K562 (cell line): ENCODE results near the gene RMC1. TPM values are rescaled to one million over a fixed set of nuclear protein-coding genes. Genes with fewer than 3 reads are reported as not detected.

Experiments used
- ATAC-seq: fragments of 200-7000 bp; cut with Tn5 transposase; 3 replicates; pipeline ENCODE4 v1.9.1; 2020; ENCODE audit warnings: moderate library complexity
- BruUV-seq: library from RNA; stranded (reverse); fragments of 400-500 nt; replicated peaks from 2 replicates; lab custom pipeline; 2021; lab: Mats Ljungman, UMichigan
- CTCF ChIA-PET: fragments of 300-600 bp; formaldehyde crosslinking; extraction: SDS; loops from one replicate; lab custom pipeline; 2021; ENCODE audit warnings: low intra/inter-chr PET ratio; lab: Yijun Ruan, JAX
- POLR2A ChIA-PET: fragments of 300-600, 350-650 bp; sonication (Branson Sonifier 250); formaldehyde crosslinking; extraction: SDS; loops from one replicate; lab custom pipeline; 2021; ENCODE audit warnings: antibody characterized with exemption, inconsistent platforms; lab: Yijun Ruan, JAX
- DNase-seq, 4 experiments: peaks; one replicate each; pipeline versions ENCODE4 v3.0.0 to v3.0.0-alpha.2; 2011 to 2018; ENCODE audit warnings: low spot score in 3 of 4, mixed read lengths in 3 of 4; ENCODE audit errors: extremely low read depth in 1 of 4
- FAIRE-seq: peaks from 2 replicates; lab custom pipeline; 2011; peaks lifted over from hg19 to GRCh38; lab: Jason Lieb, UNC
- H2AFZ ChIP-seq: 2 replicates; pipeline ENCODE4 v1.6.0; 2011; ENCODE audit warnings: low read depth, low read length, control low read depth, inconsistent platforms
- H3K27ac ChIP-seq: fragments of 200-600 bp; 3 replicates; pipeline ENCODE4 v1.8.0; 2011; ENCODE audit warnings: low read depth, mild to moderate bottlenecking, control low read depth, inconsistent platforms, low read length, moderate library complexity, mixed read lengths; ENCODE audit errors: extremely low read depth
- H3K27me3 ChIP-seq, 2 experiments: fragments of 300-600 bp in 1 of 2; 2 replicates in 1 of 2; 3 replicates in 1 of 2; pipeline versions ENCODE4 v1.6.0 to v1.8.0; 2011; ENCODE audit warnings: inconsistent platforms in 2 of 2, low read length in 2 of 2, mild to moderate bottlenecking in 1 of 2, mixed read lengths in 1 of 2, moderate library complexity in 1 of 2; ENCODE audit not compliant: control insufficient read depth in 2 of 2, insufficient read depth in 2 of 2
- H3K36me3 ChIP-seq: fragments of 300-600 bp; 3 replicates; pipeline ENCODE4 v1.8.0; 2011; ENCODE audit warnings: mild to moderate bottlenecking, low read length, inconsistent platforms; ENCODE audit not compliant: control insufficient read depth, insufficient read depth
- H3K4me1 ChIP-seq, 2 experiments: fragments of 200-600 bp in 1 of 2; replicated peaks in 1 of 2; 2 replicates in 1 of 2; 3 replicates in 1 of 2; pipeline versions ENCODE4 v1.5.1 to v1.8.0; 2011; ENCODE audit warnings: inconsistent platforms in 2 of 2, low read length in 2 of 2, mild to moderate bottlenecking in 1 of 2, mixed read lengths in 1 of 2, moderate library complexity in 1 of 2; ENCODE audit not compliant: control insufficient read depth in 2 of 2, insufficient read depth in 2 of 2
- H3K4me2 ChIP-seq: 2 replicates; pipeline ENCODE4 v1.6.1; 2011; ENCODE audit warnings: low read length, control low read depth, inconsistent platforms, mixed read lengths; ENCODE audit not compliant: insufficient read depth
- H3K4me3 ChIP-seq: fragments of 200-600 bp; sonication (generic), shearing (Covaris generic); 2 replicates; pipeline ENCODE4 v1.5.1; 2016; ENCODE audit warnings: control low read depth, inconsistent platforms
- H3K79me2 ChIP-seq: fragments of 200-600 bp; 3 replicates; pipeline ENCODE4 v1.8.0; 2011; ENCODE audit warnings: low read length, inconsistent platforms; ENCODE audit not compliant: control insufficient read depth, insufficient read depth
- H3K9ac ChIP-seq, 2 experiments: 2 replicates each; pipeline versions ENCODE4 v1.6.0 to v1.6.1; 2011; ENCODE audit warnings: low read depth in 2 of 2, low read length in 2 of 2, control low read depth in 1 of 2, inconsistent platforms in 1 of 2, mild to moderate bottlenecking in 1 of 2, mixed read lengths in 1 of 2; ENCODE audit not compliant: insufficient read depth in 1 of 2
- H3K9me1 ChIP-seq: one replicate; pipeline ENCODE4 v1.6.0; 2011; ENCODE audit warnings: inconsistent platforms, mild to moderate bottlenecking, low read length, moderate library complexity; ENCODE audit not compliant: control insufficient read depth, insufficient read depth
- H3K9me3 ChIP-seq: replicated peaks from 2 replicates; pipeline ENCODE4 v1.5.1; 2011; ENCODE audit warnings: low read depth, low read length, inconsistent platforms; ENCODE audit not compliant: control insufficient read depth, insufficient read depth
- H4K20me1 ChIP-seq: replicated peaks from 2 replicates; pipeline ENCODE4 v1.6.1; 2011; ENCODE audit warnings: low read length, inconsistent platforms, mixed read lengths; ENCODE audit not compliant: control insufficient read depth, insufficient read depth
- IRF2 ChIP-seq: sonication (generic); formaldehyde crosslinking; IDR thresholded peaks from 2 replicates; pipeline ENCODE4 v1.8.1; 2022; ENCODE audit warnings: mild to moderate bottlenecking, missing genetic modification reagents
- MLX ChIP-seq, 2 experiments: fragments of 450-650 bp in 1 of 2; sonication (generic) in 1 of 2; formaldehyde crosslinking; conservative IDR thresholded peaks; 2 replicates each; pipeline versions ENCODE4 v1.4.0 to v1.8.1; 2020 to 2022; ENCODE audit warnings: mild to moderate bottlenecking in 1 of 2, missing genetic modification reagents in 1 of 2
- WGBS: fragments of 100-300 bp; shearing (Covaris generic); methylation state at CpG from one replicate; pipeline ENCODE4 v1.1.6; 2016; ENCODE audit warnings: low coverage, mixed read lengths; ENCODE audit not compliant: insufficient coverage; ENCODE audit errors: missing lambda C conversion rate; 5-methylcytosine and 5-hydroxymethylcytosine counted together
- in situ Hi-C: fragments of 300-500 bp; cut with MboI; formaldehyde crosslinking; loops from 4 replicates; pipeline ENCODE4 v1.15.0; 2018; ENCODE audit warnings: inconsistent platforms, mixed read lengths
- intact Hi-C: fragments of 100-400 bp; cut with micrococcal nuclease; formaldehyde crosslinking; loops from 2 replicates; pipeline ENCODE4 v1.14.2; 2022
- polyA plus RNA-seq, 8 experiments: library from polyadenylated mRNA; depleted of rRNA in 4 of 8; stranded (reverse) in 5 of 8; unstranded in 3 of 8; fragments of >200 nt; fragmentation: Nextera tagmentation in 2 of 8; fragmentation: Illumina TruSeq in 1 of 8; extraction: Ambion mirVana in 2 of 8; extraction: Trizol in 1 of 8; gene quantifications; 2 replicates each; pipeline versions ENCODE4 v1.2.1 to v1.2.3, GENCODE V29; 2011 to 2014; ENCODE audit warnings: inconsistent platforms in 1 of 8, missing spikeins in 1 of 8
- total RNA-seq, 7 experiments: library from RNA; depleted of rRNA in 6 of 7; stranded (reverse); fragments of >200 nt in 6 of 7; fragmentation: Illumina TruSeq in 2 of 7; extraction: Trizol in 2 of 7; gene quantifications; 2 replicates each; pipeline versions ENCODE4 v1.2.1 to v1.2.3, GENCODE V29; 2011 to 2021; ENCODE audit warnings: low replicate concordance in 1 of 7
- TF ChIP-seq, protein P1 (sequence below), 2 experiments: fragments of 450-650 bp in 1 of 2; sonication (generic) in 1 of 2; formaldehyde crosslinking in 1 of 2; IDR thresholded peaks in 1 of 2; conservative IDR thresholded peaks in 1 of 2; 2 replicates each; pipeline versions ENCODE4 v1.6.1 to v1.8.1; 2016 to 2023; ENCODE audit warnings: mild to moderate bottlenecking in 2 of 2, moderate library complexity in 2 of 2, inconsistent platforms in 1 of 2, missing genetic modification reagents in 1 of 2

RMC1 gene
- total and polyA plus RNA-seq, 9 of the 15 experiments (the other 6 are each of a cell fraction or from before 2014, with no cell fraction given): 7.5 to 42.4 (median 35.5) TPM

DNA sequence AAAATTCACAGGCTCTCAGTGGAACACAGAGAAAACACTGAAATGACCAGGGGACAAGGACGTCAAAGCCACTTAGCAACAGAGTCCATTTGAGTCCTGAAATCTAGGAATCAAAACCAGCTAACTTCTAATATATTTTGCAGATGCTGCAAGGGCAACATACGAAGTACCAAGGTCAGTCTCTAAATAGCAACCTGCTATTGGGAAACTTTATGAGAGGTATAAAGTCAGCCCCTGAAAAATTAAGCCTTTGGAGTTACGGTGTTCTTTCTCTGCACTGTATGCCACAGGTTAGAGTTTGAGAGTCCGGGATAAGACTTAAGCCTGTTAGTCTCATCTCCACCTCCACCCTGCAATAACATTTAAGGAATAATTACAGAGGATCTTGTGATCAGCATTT lies 69.7 kb downstream of the RMC1 start:
- H3K27ac ChIP-seq: no peak overlapping the region
- TF ChIP-seq IRF2: no peak
- no peak for TF ChIP-seq MLX (CRISPR knock-in tag; conservative IDR thresholded peaks at IDR 0.05)
- TF ChIP-seq, protein P1, sequence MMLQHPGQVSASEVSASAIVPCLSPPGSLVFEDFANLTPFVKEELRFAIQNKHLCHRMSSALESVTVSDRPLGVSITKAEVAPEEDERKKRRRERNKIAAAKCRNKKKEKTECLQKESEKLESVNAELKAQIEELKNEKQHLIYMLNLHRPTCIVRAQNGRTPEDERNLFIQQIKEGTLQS (IDR thresholded peaks at IDR 0.05): no peak
- TF ChIP-seq, protein P1 (CRISPR knock-in tag; conservative IDR thresholded peaks at IDR 0.05): no peak
- TF ChIP-seq, all 486 proteins: peak for 0
- peaks cover 70% of the 10 kb centered on the region for H3K36me3 ChIP-seq
- ChIA-PET POLR2A (interaction anchor here (2.1 kb wide), 1 partner anchor 9 kb away, joined by 8 read pairs; no protein-coding TSS in a partner anchor), CTCF (no interaction called here)
- no peak overlapping the region for H3K4me3 ChIP-seq
- peaks cover 0 to 9% of the 10 kb centered on the region in 2 experiments; a peak in 3 of 5 replicates for H3K4me1 ChIP-seq
- DNase-seq: no peak
- in situ Hi-C loops: no loop called here
- no peak overlapping the region for H2AFZ ChIP-seq
- no peaks in the 10 kb centered on the region; the same call in 2 of the 3 replicates for H3K79me2 ChIP-seq
- no peaks in the 10 kb centered on the region for H3K9me1 ChIP-seq
- no peaks in the 10 kb centered on the region for H3K9me3 ChIP-seq
- no peak overlapping the region for H3K4me2 ChIP-seq
- no peaks in the 10 kb centered on the region for H3K27me3 ChIP-seq
- no peak for FAIRE-seq
- WGBS: 73% methylated on average over 4 of the region's 4 CpGs
- no peak overlapping the region for H3K9ac ChIP-seq
- intact Hi-C loops: no loop called here
- no TSS peak for BruUV-seq
- no peaks in the 10 kb centered on the region; the same call in 1 of the 2 replicates for H4K20me1 ChIP-seq
- ATAC-seq: no peak
